Activated CD8-positive, alpha-beta memory T cell treated with anti-CD3 and anti-CD28 coated beads for 24 hours (primary cell): ENCODE results near the gene SMOC2.

Experiments
- DNase-seq: peaks from one replicate; pipeline ENCODE4 v3.0.0-alpha.2; 2020

SMOC2 gene

GRCh38 chr6:168494726-168495125, 53.7 kb downstream of the SMOC2 start:
- no peak for DNase-seq

GRCh38 chr6:168495133-168495532, 54.1 kb downstream of the SMOC2 start:
- DNase-seq: no peak

- no peak for DNase-seq
These were observed 54.7 kb downstream of the SMOC2 start for GRCh38 chr6:168495636-168496035.

GRCh38 chr6:168496139-168496996, 55.4 kb downstream of the SMOC2 start:
- no peak for DNase-seq

- no peak for DNase-seq
These were observed 56.0 kb downstream of the SMOC2 start for GRCh38 chr6:168496997-168497331.

GRCh38 chr6:168497381-168497780, 56.4 kb downstream of the SMOC2 start:
- no peak for DNase-seq

- no peak for DNase-seq
These were observed 57.3 kb downstream of the SMOC2 start for GRCh38 chr6:168498161-168498843.

- no peak for DNase-seq
These were observed 58.2 kb downstream of the SMOC2 start for GRCh38 chr6:168499045-168499650.

GRCh38 chr6:168500519-168500918, 59.5 kb downstream of the SMOC2 start:
- DNase-seq: no peak

GRCh38 chr6:168501561-168501960, 60.6 kb downstream of the SMOC2 start:
- no peak for DNase-seq

GRCh38 chr6:168504366-168504765, 63.4 kb downstream of the SMOC2 start:
- no peak for DNase-seq

GRCh38 chr6:168506460-168506859, 65.5 kb downstream of the SMOC2 start:
- no peak for DNase-seq

- no peak for DNase-seq
These were observed 66.3 kb downstream of the SMOC2 start for GRCh38 chr6:168507297-168507696.

GRCh38 chr6:168507730-168508129, 66.7 kb downstream of the SMOC2 start:
- DNase-seq: no peak

- no peak for DNase-seq
These were observed 67.9 kb downstream of the SMOC2 start for GRCh38 chr6:168508903-168509302.

GRCh38 chr6:168513766-168514165, 72.8 kb downstream of the SMOC2 start:
- no peak for DNase-seq

GRCh38 chr6:168514216-168514615, 73.2 kb downstream of the SMOC2 start:
- DNase-seq: no peak

GRCh38 chr6:168515376-168515775, 74.4 kb downstream of the SMOC2 start:
- DNase-seq: no peak

- DNase-seq: no peak
These were observed 76.2 kb downstream of the SMOC2 start for GRCh38 chr6:168516944-168517741.

- no peak for DNase-seq
These were observed 76.9 kb downstream of the SMOC2 start for GRCh38 chr6:168517742-168518347.

GRCh38 chr6:168518348-168518745, 77.4 kb downstream of the SMOC2 start:
- DNase-seq: no peak

GRCh38 chr6:168518867-168519266, 77.9 kb downstream of the SMOC2 start:
- DNase-seq: no peak

- DNase-seq: no peak
These were observed 79.2 kb downstream of the SMOC2 start for GRCh38 chr6:168520233-168520632.
